Small intestine (tissue), 16 donors: ENCODE results near the gene KIZ. TPM values are rescaled to one million over a fixed set of nuclear protein-coding genes. Genes with fewer than 3 reads are reported as not detected.

Experiments
- DNase-seq, 2 donors: peaks; one replicate each; pipeline versions ENCODE4 v3.0.0 to v3.0.0-alpha.2; 2013
- FAIRE-seq: peaks from 2 replicates; lab custom pipeline; 2012; peaks lifted over from hg19 to GRCh38; lab: Jason Lieb, UNC
- H3K27ac ChIP-seq, 3 donors: one replicate each; pipeline ENCODE4 v1.5.1; 2013; ENCODE audit warnings: low read length in 2 of 3, mild to moderate bottlenecking in 2 of 3, control low read depth in 1 of 3, inconsistent platforms in 1 of 3, low read depth in 1 of 3, moderate library complexity in 1 of 3
- H3K27me3 ChIP-seq, 3 donors: one replicate each; pipeline ENCODE4 v1.6.1; 2013; ENCODE audit warnings: low read length in 3 of 3, inconsistent platforms in 1 of 3; ENCODE audit not compliant: control insufficient read depth in 3 of 3, insufficient read depth in 3 of 3
- H3K36me3 ChIP-seq, 3 donors: one replicate each; pipeline ENCODE4 v1.6.1; 2013; ENCODE audit warnings: low read length in 3 of 3, inconsistent platforms in 1 of 3, low read depth in 1 of 3, mild to moderate bottlenecking in 1 of 3, moderate library complexity in 1 of 3; ENCODE audit not compliant: control insufficient read depth in 3 of 3, insufficient read depth in 2 of 3
- H3K4me1 ChIP-seq, 3 donors: one replicate each; pipeline ENCODE4 v1.6.1; 2013; ENCODE audit warnings: low read length in 2 of 3, inconsistent platforms in 1 of 3, low read depth in 1 of 3, mild to moderate bottlenecking in 1 of 3, moderate library complexity in 1 of 3; ENCODE audit not compliant: control insufficient read depth in 3 of 3, insufficient read depth in 2 of 3
- H3K4me3 ChIP-seq, 3 donors: one replicate each; pipeline ENCODE4 v1.5.1; 2013; ENCODE audit warnings: low read length in 3 of 3, control low read depth in 1 of 3, inconsistent platforms in 1 of 3, low read depth in 1 of 3, mild to moderate bottlenecking in 1 of 3, moderate library complexity in 1 of 3
- H3K9me3 ChIP-seq, 2 donors: one replicate each; pipeline ENCODE4 v1.6.1; 2013; ENCODE audit warnings: low read depth in 1 of 2, low read length in 1 of 2; ENCODE audit not compliant: control insufficient read depth in 2 of 2, insufficient read depth in 1 of 2
- WGBS, 3 donors: extraction: QIAGEN DNeasy Blood & Tissue Kit; methylation state at CpG; one replicate each; pipeline ENCODE4 v1.1.7; 2013; 5-methylcytosine and 5-hydroxymethylcytosine counted together
- long read RNA-seq, 10 donors: transcript quantifications; one replicate each; lab custom pipeline, GENCODE V29; 2026
- polyA plus RNA-seq, 4 donors: library from polyadenylated mRNA; stranded (reverse) in 3 of 4; unstranded in 1 of 4; fragments of 200-250 nt in 3 of 4; fragments of 120-200 nt in 1 of 4; gene quantifications; one replicate each; pipeline versions ENCODE4 v1.2.1 to v1.2.3, GENCODE V29; 2013
- donor health status: healthy with polysubstance abuse.
- donor health status: control.
- donor health status: control.
- donor health status: Bipolar disorder and iron deficiency.
- donor health status: healthy.

KIZ gene, protein sequence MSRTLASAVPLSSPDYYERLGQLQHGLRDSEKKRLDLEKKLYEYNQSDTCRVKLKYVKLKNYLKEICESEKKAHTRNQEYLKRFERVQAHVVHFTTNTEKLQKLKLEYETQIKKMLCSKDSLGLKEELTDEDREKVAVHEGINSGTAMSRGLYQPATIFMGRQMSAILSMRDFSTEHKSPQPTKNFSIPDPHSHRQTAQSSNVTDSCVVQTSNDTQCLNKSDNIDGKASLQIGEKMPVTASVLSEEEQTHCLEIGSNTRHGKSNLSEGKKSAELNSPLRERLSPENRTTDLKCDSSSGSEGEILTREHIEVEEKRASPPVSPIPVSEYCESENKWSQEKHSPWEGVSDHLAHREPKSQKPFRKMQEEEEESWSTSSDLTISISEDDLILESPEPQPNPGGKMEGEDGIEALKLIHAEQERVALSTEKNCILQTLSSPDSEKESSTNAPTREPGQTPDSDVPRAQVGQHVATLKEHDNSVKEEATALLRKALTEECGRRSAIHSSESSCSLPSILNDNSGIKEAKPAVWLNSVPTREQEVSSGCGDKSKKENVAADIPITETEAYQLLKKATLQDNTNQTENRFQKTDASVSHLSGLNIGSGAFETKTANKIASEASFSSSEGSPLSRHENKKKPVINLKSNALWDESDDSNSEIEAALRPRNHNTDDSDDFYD
- 10 to 100 TPM; 11.7 to 38.4 (median 20.1) TPM for polyA plus RNA-seq
- long read RNA-seq, donor 1, partial matches to known transcripts: 738 of 740 reads
- long read RNA-seq, donor 1, other reads (novel, unspliced or antisense): 0 of 740 reads
- long read RNA-seq, donor 2, partial matches to known transcripts: 0 of 1 reads
- long read RNA-seq, donor 2, other reads (novel, unspliced or antisense): 0 of 1 reads
- long read RNA-seq, donor 3: 0 reads
- long read RNA-seq, donor 4: 0 reads
- long read RNA-seq, donor 5: 0 reads
- long read RNA-seq, donor 6: 0 reads
- long read RNA-seq, donor 7, partial matches to known transcripts: 628 of 629 reads
- long read RNA-seq, donor 7, other reads (novel, unspliced or antisense): 0 of 629 reads
- long read RNA-seq, donor 8: 0 reads
- long read RNA-seq, donor 9: 0 reads
- long read RNA-seq, donor 10: 0 reads

DNA sequence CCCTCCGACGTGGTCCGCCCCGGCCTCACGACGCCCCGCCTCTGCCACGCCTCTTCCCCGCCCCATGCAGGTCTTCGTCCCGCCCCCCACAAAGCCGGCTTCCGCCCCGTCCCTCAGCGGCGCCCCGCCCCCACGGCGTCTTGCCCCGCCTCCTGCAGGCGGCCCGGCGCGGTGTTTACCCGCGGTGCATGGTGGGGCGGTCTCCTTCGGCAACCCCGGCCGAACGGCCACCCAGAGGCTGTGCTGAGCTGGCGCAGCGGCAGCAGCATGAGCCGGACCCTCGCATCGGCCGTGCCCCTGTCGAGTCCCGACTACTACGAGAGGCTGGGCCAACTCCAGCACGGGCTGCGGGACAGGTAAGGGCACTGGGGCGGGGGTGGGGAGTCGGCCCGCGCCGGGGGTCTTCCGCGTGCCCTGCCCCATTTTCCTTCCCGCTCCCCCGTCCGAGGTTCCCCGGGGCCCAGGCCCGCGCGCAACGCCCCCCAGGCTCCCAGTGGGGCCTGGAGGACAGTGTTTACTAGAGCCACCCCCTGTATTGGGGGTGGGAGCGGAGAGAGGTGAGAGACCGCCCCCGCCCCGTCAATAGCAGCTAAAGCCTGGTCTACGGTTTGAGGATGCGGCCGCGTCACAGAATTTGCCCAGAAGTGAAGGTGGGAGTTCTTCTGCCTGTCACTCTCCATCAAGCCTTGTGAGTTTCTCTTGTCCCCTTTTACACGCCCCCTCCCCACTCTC, at the start of gene KIZ:
KIZ (plus strand) TSS at position 234 of the 732 bp plus-strand sequence; CDS start at position 268, 34 bp downstream.
- WGBS, 3 donors: 1% methylated on average over 39 to 66 of the region's 66 CpGs
- Histone ChIP-seq H3K4me3 (peak within 1 kb of the TSS; percentile 84 to 100 (median 92)), H3K36me3 (peaks cover 0 to under 1% (median 0%) of the 10 kb centered on the region in 3 donors), H3K27ac (peak within 1 kb of the TSS; percentile 68 to 86 (median 74)), H3K27me3 (no peaks in the 10 kb centered on the region), H3K9me3 (no peaks in the 10 kb centered on the region), H3K4me1 (peaks cover 0 to 3% (median 0%) of the 10 kb centered on the region in 3 donors)
- FAIRE-seq (no peak), DNase-seq (peak; percentile 93 to 98)

DNA sequence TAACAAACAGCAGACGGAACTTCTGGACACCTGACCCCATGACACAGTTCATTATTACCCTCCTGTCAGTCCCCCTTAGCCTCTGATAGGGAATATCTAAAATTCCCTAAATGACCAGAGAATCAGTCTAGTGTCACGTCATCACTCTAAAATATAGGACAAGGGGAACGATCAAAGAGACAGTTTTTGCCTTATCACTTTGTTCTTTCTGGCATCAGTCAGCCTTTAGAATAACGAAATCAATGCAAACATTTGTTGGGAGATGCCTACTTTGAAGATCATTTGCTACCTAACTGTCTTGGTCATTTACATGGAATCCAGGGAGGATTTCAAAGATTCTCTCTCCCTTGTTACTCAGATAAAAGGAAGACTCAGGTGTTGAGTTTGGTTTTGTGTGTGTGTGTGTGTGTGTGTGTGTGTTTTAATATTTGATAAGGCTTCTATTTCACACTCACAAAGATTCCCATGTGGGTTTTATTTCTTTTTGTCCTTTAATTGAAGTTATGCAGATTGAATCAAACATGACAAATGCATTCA, 48.0 kb upstream of the KIZ start:
- H3K9me3 ChIP-seq: no peaks in the 10 kb centered on the region
- WGBS, 3 donors: 58 to 64% (median 61%) methylated on average over 4 of the region's 4 CpGs
- H3K4me3 ChIP-seq: no peak overlapping the region
- H3K4me1 ChIP-seq: no peaks in the 10 kb centered on the region
- no peak for FAIRE-seq
- H3K27ac ChIP-seq: no peak overlapping the region
- no peaks in the 10 kb centered on the region for H3K27me3 ChIP-seq
- no peak for DNase-seq
- H3K36me3 ChIP-seq: no peaks in the 10 kb centered on the region

DNA sequence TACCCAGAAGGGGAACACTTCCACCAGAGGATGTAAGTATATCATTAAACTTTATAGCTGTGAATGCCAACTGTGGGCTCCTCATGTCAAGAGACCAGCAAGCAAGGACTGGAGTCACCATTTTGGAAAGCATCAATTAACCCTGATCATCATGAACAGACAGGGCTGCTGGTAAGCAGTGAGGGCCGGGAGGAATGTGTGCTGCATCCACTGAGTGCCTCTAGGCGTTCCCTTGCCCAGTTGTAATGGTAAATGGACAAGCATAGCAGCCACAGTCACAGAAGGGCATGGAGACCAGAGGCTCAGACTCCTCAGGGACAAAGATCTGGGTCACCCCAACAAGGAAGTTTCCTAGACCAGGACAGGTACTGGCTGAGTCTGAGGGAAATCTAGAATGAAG, 43.3 kb upstream of the KIZ start:
- H3K36me3 ChIP-seq: no peaks in the 10 kb centered on the region
- no peak for FAIRE-seq
- H3K4me3 ChIP-seq: no peak overlapping the region
- no peaks in the 10 kb centered on the region for H3K4me1 ChIP-seq
- 47 to 63% (median 60%) methylated on average over 2 of the region's 2 CpGs for WGBS, 3 donors
- peaks cover 0 to 4% (median 0%) of the 10 kb centered on the region in 3 donors for H3K27me3 ChIP-seq
- no peak for DNase-seq
- H3K27ac ChIP-seq: no peak overlapping the region
- H3K9me3 ChIP-seq: no peaks in the 10 kb centered on the region

DNA sequence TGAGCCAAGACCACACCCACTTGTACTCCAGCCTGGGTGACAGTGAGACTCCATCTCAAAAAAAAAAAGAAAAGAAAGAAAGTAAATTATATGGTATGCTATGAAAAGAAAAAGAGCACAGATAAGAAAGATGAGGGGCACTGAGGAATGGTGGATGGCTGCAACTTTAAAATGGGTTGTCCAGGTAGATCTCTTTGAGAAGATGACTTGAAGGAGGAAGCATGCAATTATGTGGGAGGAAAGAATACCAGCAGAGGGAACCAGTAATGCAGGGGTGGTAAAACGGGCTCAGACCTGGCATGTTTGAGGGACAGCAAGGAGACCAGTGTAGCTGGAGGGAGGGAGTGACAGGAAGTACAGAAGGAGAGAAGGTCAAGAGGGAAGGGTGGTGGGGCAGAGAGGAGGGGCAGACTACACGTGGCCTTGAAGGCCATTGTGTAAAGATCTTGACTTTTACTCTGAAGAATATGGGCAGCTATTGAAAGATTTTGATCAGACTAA, 42.0 kb upstream of the KIZ start:
- peaks cover 0 to 6% (median 0%) of the 10 kb centered on the region in 3 donors for H3K27me3 ChIP-seq
- 10 to 38% (median 12%) methylated on average over 2 of the region's 2 CpGs for WGBS, 3 donors
- no peak for FAIRE-seq

DNA sequence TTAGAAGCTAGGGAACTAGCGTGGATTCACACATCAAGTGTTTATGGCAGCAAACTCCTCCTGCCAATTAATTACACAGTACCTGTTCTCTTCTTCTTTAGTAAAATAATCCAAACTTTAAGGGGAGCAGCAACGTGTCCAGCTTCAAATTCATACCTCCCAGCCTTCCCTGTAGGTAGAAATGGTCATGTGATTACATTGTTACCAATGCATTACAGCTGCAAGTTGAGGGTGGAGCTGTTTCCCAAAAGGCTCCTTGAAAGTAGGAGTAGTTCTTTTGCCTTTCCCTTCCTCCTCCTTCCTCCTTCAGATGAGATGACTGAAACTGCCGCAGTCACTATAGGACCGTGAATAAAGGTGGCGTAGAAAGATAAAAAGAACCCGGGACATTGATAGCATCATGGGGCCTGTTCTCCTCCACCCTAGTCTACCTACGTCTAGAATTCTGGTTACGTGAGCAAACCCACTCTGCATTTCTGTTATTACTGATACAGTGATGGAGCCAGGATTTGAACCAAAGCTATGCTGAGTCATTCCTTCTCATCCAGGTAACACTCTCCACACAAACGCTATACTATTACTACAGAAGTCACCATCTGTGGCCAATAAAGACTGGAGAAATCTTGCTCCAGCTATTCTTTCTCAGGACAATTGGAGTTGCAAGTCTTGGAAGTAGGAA, 37.9 kb upstream of the KIZ start:
- Histone ChIP-seq H3K4me1 (no peaks in the 10 kb centered on the region), H3K9me3 (no peaks in the 10 kb centered on the region), H3K27ac (no peak overlapping the region), H3K36me3 (no peaks in the 10 kb centered on the region), H3K4me3 (no peak overlapping the region), H3K27me3 (peaks cover 0 to 24% (median 17%) of the 10 kb centered on the region in 3 donors)
- DNase-seq (no peak), FAIRE-seq (no peak)
- WGBS, 3 donors: 77 to 84% (median 81%) methylated on average over 9 of the region's 9 CpGs

More for the DNA sequence above, 42.0 kb upstream of the KIZ start:
- no peak overlapping the region for H3K27ac ChIP-seq
- no peaks in the 10 kb centered on the region for H3K9me3 ChIP-seq
- H3K4me3 ChIP-seq: no peak overlapping the region
- DNase-seq: no peak
- H3K36me3 ChIP-seq: no peaks in the 10 kb centered on the region
- H3K4me1 ChIP-seq: no peaks in the 10 kb centered on the region

DNA sequence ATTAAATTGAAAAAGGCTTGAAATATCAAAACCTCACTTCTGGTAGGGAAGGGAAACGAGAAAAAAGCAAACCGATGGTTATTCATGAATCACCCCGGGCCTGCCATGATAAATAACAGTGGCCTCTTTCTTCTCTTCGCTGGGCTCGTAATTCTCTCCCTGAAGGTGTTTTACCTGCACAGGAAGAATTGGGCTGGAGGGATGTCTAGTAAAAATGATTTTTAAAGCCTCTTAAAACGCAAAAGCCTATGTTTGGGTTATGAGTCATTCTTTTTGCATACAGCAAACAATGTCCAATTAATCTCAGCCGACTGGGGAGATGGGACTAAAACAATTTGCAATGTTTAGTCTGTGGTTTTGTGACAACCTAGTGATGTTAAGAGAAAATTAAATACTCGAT, 36.5 kb upstream of the KIZ start:
- peaks cover 0 to 35% (median 24%) of the 10 kb centered on the region in 3 donors for H3K27me3 ChIP-seq

DNA sequence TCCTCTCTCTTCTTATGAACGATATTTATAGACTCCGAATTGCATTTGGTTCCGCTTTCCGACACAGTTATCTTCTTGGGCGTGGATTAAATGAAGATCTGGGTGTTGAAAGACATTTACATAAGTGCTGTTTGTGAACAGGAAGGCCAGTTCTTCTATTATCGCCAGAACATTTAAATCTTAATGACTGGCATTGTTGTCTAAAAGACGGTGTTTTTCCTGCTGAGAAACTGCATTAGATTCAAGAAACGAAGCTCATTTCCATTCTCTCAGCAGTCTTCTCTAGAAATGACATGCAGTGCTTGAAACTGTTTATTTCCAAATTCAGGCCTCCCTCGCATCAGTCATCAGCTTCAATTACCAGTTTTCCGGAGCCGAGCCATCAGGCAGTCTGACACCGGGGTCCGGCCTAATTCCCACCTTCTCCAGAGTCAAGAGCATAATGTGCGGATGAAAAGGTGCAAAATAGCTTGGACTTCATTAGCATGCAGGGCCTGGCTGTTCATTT, 35.7 kb upstream of the KIZ start:
- H3K4me1 ChIP-seq: no peaks in the 10 kb centered on the region
- H3K36me3 ChIP-seq: no peaks in the 10 kb centered on the region
- no peak for FAIRE-seq
- no peak for DNase-seq
- H3K4me3 ChIP-seq: no peak overlapping the region
- H3K27ac ChIP-seq: no peak overlapping the region
- H3K9me3 ChIP-seq: no peaks in the 10 kb centered on the region
- 43 to 56% (median 44%) methylated on average over 14 of the region's 14 CpGs for WGBS, 3 donors
- peaks cover 0 to 35% (median 21%) of the 10 kb centered on the region in 3 donors for H3K27me3 ChIP-seq

More for the DNA sequence above, 36.5 kb upstream of the KIZ start:
- Histone ChIP-seq H3K27ac (no peak overlapping the region), H3K4me3 (no peak overlapping the region), H3K36me3 (no peaks in the 10 kb centered on the region), H3K9me3 (no peaks in the 10 kb centered on the region), H3K4me1 (no peaks in the 10 kb centered on the region)
- FAIRE-seq (no peak), DNase-seq (no peak)
- WGBS, 3 donors: 50 to 56% (median 55%) methylated on average over 8 of the region's 8 CpGs
